ENCODE measurements around the gene GSK3A. TPM values are rescaled to one million over a fixed set of nuclear protein-coding genes. Genes with fewer than 3 reads are reported as not detected.
A peak's percentile ranks its signal among the peaks of the same experiment; 100 is the strongest.

The GSK3A gene
- total RNA-seq (10 to 100 TPM; 27.7 to 28.1 TPM), total RNA-seq (13.1 to 18.3 reads per million in 2 donors)

DNA sequence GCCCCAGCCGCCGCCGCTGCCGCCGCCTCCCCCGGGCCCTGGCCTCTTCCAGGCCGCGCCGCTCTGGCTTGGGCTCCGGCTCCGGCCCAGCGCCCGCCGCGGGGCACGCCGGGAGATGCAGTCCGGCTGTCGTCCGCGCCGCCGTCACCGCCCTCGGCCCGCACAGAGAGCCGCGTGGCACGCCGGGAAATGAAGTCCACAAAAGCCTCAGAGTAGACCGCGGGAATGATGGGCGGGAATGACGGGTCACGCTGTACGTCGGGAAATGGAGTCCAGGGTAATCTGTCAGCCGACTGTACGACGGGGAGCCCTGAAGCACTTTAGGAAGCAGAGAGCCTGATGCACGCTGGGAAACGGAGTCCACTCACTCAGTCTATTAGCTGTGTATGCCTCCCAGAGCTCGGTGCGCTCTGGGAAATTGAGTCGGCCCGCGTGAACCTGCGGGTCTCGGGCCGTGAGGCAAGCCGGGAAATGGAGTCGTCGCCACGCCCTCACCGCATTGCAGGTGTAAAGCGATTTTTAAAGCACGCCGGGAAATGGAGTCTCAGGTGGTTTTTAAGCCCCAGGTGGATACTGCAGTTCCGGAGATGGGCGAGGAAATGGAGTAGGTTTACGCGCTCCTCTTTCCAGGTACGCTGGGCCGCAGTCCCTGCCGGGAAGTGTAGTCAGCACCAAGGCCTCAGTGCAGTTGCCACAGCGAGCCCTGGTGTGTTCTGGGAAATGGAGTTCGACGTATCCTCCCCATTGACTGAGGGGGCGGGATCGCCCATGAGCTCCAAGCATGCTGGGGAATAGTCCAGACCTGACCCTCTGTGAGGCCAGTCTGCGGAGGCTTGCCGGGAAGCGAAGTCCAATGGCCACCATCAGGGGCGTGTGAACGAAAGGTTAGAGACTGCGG, at the start of gene GSK3A:
Gene GSK3A (minus strand): TSS at position 91 of the 898 bp plus-strand sequence. CDS start 137 bp downstream, outside the sequence.
- DNase-seq (peak; percentile 90 to 94 (median 93)), ATAC-seq (peak; percentile 80)
- H3K27me3 Mint-ChIP-seq = no peaks in the 10 kb centered on the region
- peaks cover 3% of the 10 kb centered on the region for H3K36me3 Mint-ChIP-seq (ENCODE audit: low read depth)
- no peaks in the 10 kb centered on the region for H3K9me3 ChIP-seq (ENCODE audit: control insufficient read depth, low read length, poor library complexity, severe bottlenecking)
- peak within 1 kb of the TSS; percentile 89 for H3K27ac Mint-ChIP-seq
- H3K4me3 Mint-ChIP-seq = peak within 1 kb of the TSS; percentile 96
- H3K4me1 Mint-ChIP-seq = peaks cover 45% of the 10 kb centered on the region

GRCh38 chr19:42291435-42291810, 49.0 kb upstream of the GSK3A start:
- peaks cover 6% of the 10 kb centered on the region for H3K36me3 Mint-ChIP-seq (ENCODE audit: low read depth)
- H3K27me3 Mint-ChIP-seq = no peaks in the 10 kb centered on the region
- no peak for DNase-seq
- no peaks in the 10 kb centered on the region for H3K9me3 ChIP-seq (ENCODE audit: control insufficient read depth, low read length, poor library complexity, severe bottlenecking)
- peaks cover 13% of the 10 kb centered on the region for H3K4me1 Mint-ChIP-seq
- no peak overlapping the region for H3K4me3 Mint-ChIP-seq
- peak overlapping the region; percentile 93 for H3K27ac Mint-ChIP-seq
- ATAC-seq = no peak

DNA sequence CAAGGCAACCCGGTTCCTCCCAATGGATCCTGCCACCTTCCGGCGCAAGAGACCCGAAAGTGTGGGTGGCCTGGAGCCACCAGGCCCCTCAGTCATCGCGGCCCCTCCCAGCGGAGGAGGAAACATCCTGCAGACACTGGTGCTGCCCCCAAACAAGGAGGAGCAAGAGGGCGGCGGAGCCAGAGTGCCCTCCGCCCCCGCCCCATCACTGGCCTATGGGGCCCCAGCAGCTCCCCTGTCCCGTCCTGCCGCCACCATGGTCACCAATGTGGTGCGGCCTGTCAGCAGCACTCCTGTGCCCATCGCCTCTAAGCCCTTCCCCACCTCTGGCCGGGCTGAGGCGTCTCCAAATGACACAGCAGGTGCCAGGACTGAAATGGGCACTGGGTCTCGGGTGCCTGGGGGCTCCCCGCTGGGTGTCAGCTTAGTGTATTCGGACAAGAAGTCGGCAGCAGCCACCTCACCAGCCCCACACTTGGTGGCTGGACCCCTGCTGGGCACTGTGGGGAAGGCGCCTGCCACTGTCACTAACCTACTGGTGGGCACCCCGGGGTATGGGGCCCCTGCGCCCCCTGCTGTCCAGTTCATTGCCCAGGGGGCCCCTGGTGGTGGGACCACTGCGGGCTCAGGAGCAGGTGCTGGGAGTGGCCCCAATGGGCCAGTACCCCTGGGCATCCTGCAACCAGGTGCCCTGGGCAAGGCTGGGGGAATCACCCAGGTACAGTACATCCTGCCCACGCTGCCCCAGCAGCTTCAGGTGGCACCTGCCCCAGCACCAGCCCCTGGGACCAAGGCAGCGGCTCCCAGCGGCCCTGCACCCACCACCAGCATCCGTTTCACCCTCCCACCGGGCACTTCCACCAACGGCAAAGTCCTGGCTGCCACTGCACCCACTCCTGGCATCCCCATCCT, 48.4 kb upstream of the GSK3A start:
- no peak overlapping the region for H3K4me3 Mint-ChIP-seq
- peak; percentile 42 to 47 (median 46) for DNase-seq
- H3K36me3 Mint-ChIP-seq (ENCODE audit: low read depth) = peaks cover 6% of the 10 kb centered on the region
- H3K4me1 Mint-ChIP-seq = peaks cover 15% of the 10 kb centered on the region
- no peak overlapping the region for H3K27ac Mint-ChIP-seq
- H3K9me3 ChIP-seq (ENCODE audit: control insufficient read depth, low read length, poor library complexity, severe bottlenecking) = no peaks in the 10 kb centered on the region
- ATAC-seq = peak; percentile 67
- H3K27me3 Mint-ChIP-seq = no peaks in the 10 kb centered on the region

DNA sequence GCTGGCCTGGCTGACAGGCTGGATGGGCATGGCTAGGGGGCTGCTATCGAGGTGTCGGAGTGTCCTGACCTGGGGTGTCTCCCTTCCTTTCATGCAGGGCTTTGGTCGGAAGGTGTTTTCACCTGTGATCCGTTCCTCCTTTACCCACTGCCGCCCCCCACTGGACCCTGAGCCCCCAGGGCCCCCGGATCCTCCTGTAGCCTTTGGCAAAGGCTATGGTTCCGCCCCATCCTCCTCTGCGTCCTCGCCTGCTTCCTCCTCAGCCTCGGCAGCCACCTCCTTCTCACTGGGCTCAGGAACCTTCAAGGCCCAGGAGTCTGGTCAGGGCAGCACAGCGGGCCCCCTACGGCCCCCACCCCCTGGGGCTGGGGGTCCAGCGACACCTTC, 47.7 kb upstream of the GSK3A start:
- no peak for ATAC-seq
- H3K4me3 Mint-ChIP-seq = no peak overlapping the region
- H3K36me3 Mint-ChIP-seq (ENCODE audit: low read depth) = peaks cover 6% of the 10 kb centered on the region
- DNase-seq = no peak
- H3K27ac Mint-ChIP-seq = no peak overlapping the region
- H3K27me3 Mint-ChIP-seq = no peaks in the 10 kb centered on the region
- H3K9me3 ChIP-seq (ENCODE audit: control insufficient read depth, low read length, poor library complexity, severe bottlenecking) = no peaks in the 10 kb centered on the region
- H3K4me1 Mint-ChIP-seq = peaks cover 21% of the 10 kb centered on the region

DNA sequence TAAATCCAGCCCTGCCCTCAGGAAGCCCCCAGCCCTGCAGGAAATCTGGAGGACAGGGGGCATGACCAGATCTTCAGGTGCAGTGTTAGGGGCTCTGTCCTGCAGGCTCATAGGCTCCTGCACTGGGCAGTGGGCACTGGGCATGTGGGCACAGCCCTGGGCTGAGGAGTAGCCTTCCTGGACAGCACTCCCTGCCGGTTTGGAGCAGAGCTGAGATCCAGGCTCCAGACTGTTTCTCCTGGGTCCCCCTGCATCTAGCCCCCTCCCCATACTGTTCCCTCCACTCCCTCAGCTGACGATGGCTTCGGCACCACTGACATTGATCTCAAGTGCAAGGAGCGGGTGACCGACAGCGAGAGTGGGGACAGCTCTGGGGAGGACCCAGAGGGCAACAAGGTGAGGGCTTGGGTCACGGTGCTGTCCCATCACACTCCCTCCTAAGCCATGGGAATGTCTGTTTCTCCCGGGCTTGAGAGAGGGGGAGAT, 47.2 kb upstream of the GSK3A start:
- Mint-ChIP-seq H3K27ac (no peak overlapping the region), H3K27me3 (no peaks in the 10 kb centered on the region), H3K4me3 (no peak overlapping the region), H3K4me1 (peaks cover 26% of the 10 kb centered on the region), H3K36me3 (ENCODE audit: low read depth) (peaks cover 9% of the 10 kb centered on the region)
- ATAC-seq = no peak
- no peak for DNase-seq
- H3K9me3 ChIP-seq (ENCODE audit: control insufficient read depth, low read length, poor library complexity, severe bottlenecking) = no peaks in the 10 kb centered on the region

DNA sequence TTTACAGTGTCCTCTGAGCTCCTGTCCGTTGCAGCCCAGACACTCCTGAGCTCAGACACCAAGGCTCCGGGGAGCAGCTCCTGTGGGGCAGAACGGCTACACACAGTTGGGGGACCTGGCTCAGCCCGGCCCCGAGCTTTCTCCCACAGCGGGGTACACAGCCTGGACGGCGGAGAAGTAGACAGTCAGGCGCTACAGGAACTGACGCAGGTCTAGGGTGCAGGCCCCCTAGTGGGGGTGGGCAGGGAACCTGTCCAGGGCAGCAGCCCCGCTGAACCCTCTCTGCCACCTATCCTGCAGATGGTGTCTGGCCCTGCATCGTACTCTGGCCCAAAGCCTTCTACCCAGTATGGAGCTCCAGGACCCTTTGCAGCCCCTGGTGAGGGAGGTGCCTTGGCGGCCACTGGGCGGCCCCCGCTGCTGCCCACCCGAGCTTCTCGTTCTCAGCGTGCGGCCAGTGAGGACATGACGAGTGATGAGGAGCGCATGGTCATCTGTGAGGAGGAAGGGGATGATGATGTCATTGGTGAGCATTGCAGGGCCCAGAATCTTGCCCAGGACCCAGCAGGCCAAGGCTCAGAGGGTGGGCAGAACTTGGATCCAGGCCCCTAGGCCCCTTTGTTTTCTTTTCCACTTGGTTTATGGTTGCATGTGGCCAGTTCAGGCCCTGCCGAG, 46.6 kb upstream of the GSK3A start:
- DNase-seq (no peak), ATAC-seq (no peak)
- Mint-ChIP-seq H3K27me3 (no peaks in the 10 kb centered on the region), H3K27ac (no peak overlapping the region), H3K4me1 (peaks cover 26% of the 10 kb centered on the region), H3K4me3 (no peak overlapping the region), H3K36me3 (ENCODE audit: low read depth) (peaks cover 9% of the 10 kb centered on the region)
- no peaks in the 10 kb centered on the region for H3K9me3 ChIP-seq (ENCODE audit: control insufficient read depth, low read length, poor library complexity, severe bottlenecking)

DNA sequence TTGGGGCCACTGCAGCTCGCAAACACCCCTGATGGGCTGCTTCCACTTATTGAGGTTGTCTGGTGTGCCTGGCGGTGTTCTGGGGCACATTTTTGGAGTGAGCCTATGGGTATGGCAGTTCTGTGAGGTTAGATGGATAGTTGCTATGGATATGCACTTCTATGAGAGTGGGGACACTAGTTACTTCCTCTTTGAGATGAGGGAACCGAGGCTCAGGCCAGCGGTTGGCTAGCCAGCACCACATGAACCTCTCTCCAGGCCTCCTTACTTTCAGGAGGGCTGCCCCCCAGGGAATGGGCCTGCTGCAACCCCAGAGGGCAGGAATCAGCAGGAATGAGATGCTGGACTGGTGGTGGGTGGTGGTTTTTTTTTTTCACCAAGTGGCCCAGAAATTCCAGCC, 46.0 kb upstream of the GSK3A start:
- no peak for ATAC-seq
- Mint-ChIP-seq H3K27ac (no peak overlapping the region), H3K27me3 (no peaks in the 10 kb centered on the region), H3K4me3 (no peak overlapping the region), H3K4me1 (peaks cover 26% of the 10 kb centered on the region), H3K36me3 (ENCODE audit: low read depth) (peaks cover 9% of the 10 kb centered on the region)
- no peaks in the 10 kb centered on the region for H3K9me3 ChIP-seq (ENCODE audit: control insufficient read depth, low read length, poor library complexity, severe bottlenecking)
- no peak for DNase-seq

DNA sequence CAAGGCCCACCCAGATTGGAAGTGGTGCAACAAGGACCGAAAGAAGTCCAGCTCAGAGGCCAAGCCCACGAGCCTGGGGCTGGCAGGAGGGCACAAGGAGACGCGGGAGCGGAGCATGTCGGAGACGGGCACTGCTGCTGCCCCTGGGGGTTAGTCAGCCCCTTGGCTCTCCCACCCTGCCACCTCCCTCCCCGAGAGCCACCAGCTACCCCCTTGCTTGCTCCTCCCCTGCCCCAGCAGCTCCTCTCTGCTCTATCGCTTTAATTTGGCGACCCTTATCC, 45.4 kb upstream of the GSK3A start:
- ATAC-seq = no peak
- no peaks in the 10 kb centered on the region for H3K27me3 Mint-ChIP-seq

GRCh38 chr19:42287017-42287826, 44.8 kb upstream of the GSK3A start:
- H3K4me3 Mint-ChIP-seq = no peak overlapping the region
- peaks cover 7% of the 10 kb centered on the region for H3K36me3 Mint-ChIP-seq (ENCODE audit: low read depth)

More for the DNA sequence above, 45.4 kb upstream of the GSK3A start:
- Mint-ChIP-seq H3K4me1 (peaks cover 26% of the 10 kb centered on the region), H3K36me3 (ENCODE audit: low read depth) (peaks cover 7% of the 10 kb centered on the region), H3K27ac (no peak overlapping the region), H3K4me3 (no peak overlapping the region)
- no peaks in the 10 kb centered on the region for H3K9me3 ChIP-seq (ENCODE audit: control insufficient read depth, low read length, poor library complexity, severe bottlenecking)
- no peak for DNase-seq

DNA sequence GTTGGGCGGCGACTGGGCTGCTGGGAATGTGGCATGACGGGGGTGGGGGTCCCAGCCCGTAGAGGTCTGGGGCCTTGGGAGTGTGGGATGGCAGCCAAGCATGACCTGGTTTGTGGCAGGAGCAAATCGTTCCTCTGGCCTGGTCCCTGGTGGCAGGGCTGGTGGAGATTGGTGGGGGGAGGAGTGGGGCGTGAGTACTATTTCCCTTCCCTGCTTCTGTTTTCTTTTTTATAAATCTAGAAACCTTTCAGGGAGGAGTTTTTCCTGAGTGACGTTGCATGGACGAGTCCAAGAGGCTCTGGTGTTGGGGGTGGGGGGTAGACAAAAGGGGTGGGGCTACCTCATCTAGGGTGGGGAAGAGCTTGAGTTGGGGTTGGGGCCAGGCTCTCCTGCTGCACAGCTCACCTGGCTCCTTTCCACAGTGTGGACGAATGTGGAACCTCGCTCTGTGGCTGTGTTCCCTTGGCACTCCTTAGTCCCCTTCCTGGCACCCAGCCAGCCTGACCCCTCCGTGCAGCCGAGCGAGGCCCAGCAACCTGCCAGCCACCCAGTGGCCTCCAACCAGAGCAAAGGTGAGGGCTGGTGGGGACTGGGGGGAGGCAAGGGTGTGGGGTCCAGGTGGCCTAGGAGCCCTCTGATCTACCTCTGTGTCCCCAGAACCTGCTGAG, 44.1 kb upstream of the GSK3A start:
- no peak for DNase-seq
- H3K9me3 ChIP-seq (ENCODE audit: control insufficient read depth, low read length, poor library complexity, severe bottlenecking) = no peaks in the 10 kb centered on the region
- H3K27ac Mint-ChIP-seq = peak overlapping the region; percentile 97
- peaks cover 3% of the 10 kb centered on the region for H3K36me3 Mint-ChIP-seq (ENCODE audit: low read depth)
- H3K4me1 Mint-ChIP-seq = peaks cover 28% of the 10 kb centered on the region
- no peaks in the 10 kb centered on the region for H3K27me3 Mint-ChIP-seq
- peak overlapping the region; percentile 57 for H3K4me3 Mint-ChIP-seq
- no peak for ATAC-seq

More at GRCh38 chr19:42287017-42287826, 44.8 kb upstream of the GSK3A start:
- Mint-ChIP-seq H3K27me3 (no peaks in the 10 kb centered on the region), H3K27ac (no peak overlapping the region), H3K4me1 (peaks cover 30% of the 10 kb centered on the region)
- DNase-seq = no peak
- H3K9me3 ChIP-seq (ENCODE audit: control insufficient read depth, low read length, poor library complexity, severe bottlenecking) = no peaks in the 10 kb centered on the region
- no peak for ATAC-seq

DNA sequence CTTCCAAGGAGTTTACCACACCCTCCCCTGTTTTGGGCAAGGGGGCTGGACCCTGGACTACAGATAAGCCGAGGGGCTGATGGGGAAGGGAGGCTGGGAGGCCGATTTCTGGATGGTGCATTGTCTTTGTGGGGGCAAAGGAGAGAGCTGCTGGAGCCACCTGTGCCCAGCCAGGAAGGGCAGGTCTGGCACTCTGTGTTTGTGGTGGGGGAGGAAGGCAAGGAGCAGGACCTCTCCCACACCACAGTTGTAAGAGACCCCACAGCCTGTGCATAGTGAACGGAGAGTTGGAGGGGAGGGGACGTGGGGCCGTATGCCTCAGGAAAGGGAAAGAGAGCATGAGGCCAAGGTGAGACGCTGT, 43.6 kb upstream of the GSK3A start:
- ATAC-seq (no peak), DNase-seq (no peak)
- Mint-ChIP-seq H3K4me1 (peaks cover 29% of the 10 kb centered on the region), H3K4me3 (peak overlapping the region; percentile 57), H3K27ac (peak overlapping the region; percentile 97), H3K27me3 (no peaks in the 10 kb centered on the region), H3K36me3 (ENCODE audit: low read depth) (peaks cover 3% of the 10 kb centered on the region)
- H3K9me3 ChIP-seq (ENCODE audit: control insufficient read depth, low read length, poor library complexity, severe bottlenecking) = no peaks in the 10 kb centered on the region

DNA sequence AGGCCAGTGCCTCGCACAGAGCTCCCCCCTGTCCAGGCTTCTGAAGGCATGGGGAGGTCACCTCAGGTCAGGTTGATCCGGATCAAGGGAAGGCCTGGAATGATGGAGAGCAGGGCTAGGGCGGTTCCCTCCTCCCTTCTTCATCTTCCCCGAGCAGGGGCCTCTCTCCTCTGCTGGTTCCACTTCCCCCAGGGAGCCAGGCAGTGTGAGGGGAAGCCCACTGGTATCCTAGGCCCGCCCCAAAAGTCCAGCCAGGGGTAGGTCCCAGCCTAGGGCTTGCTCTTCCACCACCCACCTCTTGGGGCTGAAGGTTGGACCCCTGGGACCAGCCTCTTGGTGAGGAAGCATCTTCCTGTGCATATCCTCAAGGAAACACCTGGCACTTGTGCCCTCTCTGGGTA, 43.1 kb upstream of the GSK3A start:
- H3K36me3 Mint-ChIP-seq (ENCODE audit: low read depth) = peaks cover 3% of the 10 kb centered on the region
- H3K9me3 ChIP-seq (ENCODE audit: control insufficient read depth, low read length, poor library complexity, severe bottlenecking) = no peaks in the 10 kb centered on the region
- ATAC-seq (no peak), DNase-seq (no peak)
- peaks cover 29% of the 10 kb centered on the region for H3K4me1 Mint-ChIP-seq
- peak overlapping the region; percentile 97 for H3K27ac Mint-ChIP-seq
- H3K27me3 Mint-ChIP-seq = no peaks in the 10 kb centered on the region
- peak overlapping the region; percentile 57 for H3K4me3 Mint-ChIP-seq

Measured in T-helper 17 cell (primary cell).